Hippocampal formation (tissue), 2 donors: ENCODE measurements around the gene DOCK10.

ENCODE experiments used
- DNase-seq, 2 donors: peaks; one replicate each; lab custom pipeline; 2025; lab: John Stamatoyannopoulos, UW

The DOCK10 gene

GRCh38 chr2:224775647-224776046 lies 266.6 kb downstream of the DOCK10 start:
- DNase-seq = no peak

DNA sequence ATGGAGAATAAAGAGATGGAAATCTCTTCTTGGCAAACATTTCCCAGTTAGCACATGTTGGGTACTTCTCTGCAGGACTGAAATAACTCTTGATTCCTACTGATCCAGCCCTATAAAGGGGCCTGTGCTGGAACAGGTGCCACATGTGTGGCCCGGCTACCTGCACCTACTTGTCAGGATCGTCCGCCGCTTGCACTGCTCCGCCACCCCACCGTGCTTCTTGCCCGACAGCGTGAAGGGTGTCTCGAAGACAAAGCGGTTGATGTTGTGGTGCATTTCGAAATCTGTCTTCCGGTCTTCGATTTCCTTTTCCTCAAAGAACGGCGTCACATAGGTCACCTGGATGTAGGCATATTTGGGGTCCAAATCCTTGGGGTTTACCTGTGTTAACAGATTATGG lies 267.5 kb downstream of the DOCK10 start:
- no peak for DNase-seq

DNA sequence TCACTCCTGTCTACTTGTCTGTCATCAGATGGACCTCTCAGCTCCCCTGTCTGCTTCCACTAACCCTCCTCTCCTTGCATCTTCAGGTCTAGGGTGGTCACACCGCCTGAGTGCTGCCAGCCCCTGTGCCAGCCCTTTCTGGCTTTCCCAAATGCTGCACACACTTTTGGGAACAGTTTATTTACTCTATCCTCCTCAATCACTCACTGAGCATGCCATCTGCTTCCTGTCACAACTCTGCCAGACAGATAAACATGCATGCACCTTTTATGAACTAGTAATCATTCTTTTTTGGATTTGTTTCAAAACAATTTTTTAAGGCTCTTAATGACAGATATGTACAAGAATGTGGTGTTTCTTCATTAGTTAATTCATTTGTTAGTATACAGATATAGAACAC lies 269.8 kb downstream of the DOCK10 start:
- no peak for DNase-seq

GRCh38 chr2:224769489-224769888 lies 272.8 kb downstream of the DOCK10 start:
- DNase-seq = no peak

- DNase-seq = no peak
Measured at GRCh38 chr2:224764565-224765236, 277.6 kb downstream of the DOCK10 start.

DNA sequence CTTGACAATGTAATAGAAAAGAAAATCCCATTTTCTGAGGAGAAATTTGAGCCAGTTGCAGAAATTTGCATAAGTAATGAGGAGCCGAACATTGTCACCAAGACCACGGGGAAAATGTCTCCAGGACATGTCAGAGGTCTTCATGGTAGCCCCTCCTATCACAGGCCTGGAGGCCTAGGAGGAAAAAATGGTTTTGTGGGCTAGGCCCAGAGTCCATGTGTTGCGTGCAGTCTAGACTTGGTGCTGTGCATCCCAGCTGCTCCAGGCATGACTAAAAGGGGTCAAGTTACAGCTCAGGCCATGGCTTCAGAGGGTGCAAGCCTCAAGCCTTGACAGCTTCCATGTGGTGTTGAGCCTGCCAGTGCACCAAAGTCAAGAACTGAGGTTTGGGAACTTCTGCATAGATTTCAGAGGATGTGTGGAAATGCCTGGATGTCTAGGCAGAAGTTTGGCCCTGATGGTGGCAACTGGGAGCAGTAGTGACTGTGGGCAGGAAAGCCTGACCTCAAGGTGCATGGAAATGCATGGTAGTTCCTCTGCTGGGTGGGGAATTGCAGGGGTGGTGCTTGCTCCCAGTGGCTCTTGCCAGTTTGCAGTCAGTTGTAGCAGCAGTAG lies 284.2 kb downstream of the DOCK10 start:
- no peak for DNase-seq

DNA sequence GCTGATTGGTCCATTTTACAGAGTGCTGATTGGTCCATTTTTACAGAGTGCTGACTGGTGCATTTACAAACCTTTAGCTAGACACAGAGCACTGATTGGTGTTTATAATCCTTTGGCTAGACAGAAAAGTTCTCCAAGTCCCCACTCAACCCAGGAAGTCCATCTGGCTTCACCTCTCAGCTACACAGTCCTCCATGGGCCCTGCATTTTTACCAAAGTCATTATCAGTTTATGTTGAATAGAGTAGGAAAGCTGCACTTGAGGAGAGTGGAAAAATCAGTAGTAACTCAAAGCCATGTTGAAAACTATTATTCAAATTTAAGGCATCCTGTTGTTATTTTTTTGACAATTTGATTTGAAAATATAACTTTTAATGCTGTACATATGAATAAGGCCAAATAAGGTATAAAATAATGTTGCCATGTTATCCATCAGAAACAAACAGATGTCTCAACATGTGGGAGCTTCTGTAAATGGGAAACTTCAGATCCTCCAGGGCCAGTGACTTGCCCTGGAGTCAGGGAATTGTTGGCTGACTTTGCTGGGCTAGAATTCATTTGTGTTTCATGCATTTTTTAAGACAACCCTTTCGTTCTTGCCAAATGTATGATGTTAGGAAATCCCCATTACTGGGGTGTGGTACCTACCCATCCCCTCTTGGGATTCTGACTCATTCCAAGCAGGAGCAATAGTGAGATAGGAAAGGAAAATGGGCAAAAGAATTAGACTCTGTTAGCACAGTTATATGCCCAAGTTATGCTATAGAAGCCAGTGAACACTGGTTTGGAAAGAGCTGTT lies 288.3 kb downstream of the DOCK10 start:
- no peak for DNase-seq

DNA sequence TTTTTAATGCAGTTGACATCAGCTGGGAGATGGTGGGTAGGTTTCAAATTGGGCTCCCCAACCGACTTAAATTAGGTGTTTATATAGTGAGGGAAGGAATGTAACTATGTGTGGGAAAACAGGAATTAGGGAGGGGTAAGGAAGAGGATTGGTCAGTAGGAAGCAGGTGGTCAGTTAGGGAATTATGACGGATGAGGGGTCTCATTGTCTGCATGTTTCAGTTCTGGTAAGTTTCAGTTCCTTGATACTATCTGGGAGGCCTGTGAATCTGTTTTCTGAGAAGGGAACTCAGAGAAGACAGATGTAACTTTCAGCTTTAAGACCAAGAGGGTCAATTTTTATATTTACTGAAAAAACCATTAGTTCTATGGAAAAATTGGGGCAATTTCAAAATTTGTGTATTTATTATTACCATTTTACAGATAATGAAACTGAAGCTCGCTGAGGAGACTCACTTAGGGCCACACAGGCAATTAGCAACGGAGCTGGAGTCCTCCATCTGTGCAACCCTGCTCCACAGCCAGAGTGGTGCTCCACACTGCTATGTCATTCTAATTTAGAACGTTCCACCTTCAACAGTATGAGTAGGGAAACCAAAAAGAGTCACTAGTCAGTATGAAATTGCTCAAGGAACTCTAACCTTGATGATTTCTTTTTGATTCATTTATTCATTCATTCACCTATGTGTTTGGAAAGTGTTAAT lies 290.1 kb downstream of the DOCK10 start:
- no peak for DNase-seq

DNA sequence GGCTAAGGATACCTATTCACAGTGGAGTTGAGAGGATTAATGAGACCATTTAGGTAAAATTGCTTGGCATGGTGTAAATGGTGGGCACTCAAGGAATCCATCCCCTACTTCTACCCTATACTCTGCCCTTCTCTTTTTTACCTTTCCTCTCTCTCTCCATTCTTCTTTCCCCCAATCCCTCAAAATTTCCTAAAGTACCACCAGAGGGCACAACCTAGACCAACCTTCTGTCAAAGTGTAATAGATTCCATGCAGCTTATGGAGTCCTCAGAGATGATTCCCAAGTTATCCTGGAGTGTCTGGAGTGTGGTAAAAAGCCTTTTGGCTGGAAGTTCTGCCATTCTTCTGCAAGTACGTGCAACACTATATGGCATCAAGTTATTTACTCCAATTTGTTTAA lies 293.1 kb downstream of the DOCK10 start:
- DNase-seq = no peak

- DNase-seq = no peak
Measured at GRCh38 chr2:224747765-224748164, 294.5 kb downstream of the DOCK10 start.

DNA sequence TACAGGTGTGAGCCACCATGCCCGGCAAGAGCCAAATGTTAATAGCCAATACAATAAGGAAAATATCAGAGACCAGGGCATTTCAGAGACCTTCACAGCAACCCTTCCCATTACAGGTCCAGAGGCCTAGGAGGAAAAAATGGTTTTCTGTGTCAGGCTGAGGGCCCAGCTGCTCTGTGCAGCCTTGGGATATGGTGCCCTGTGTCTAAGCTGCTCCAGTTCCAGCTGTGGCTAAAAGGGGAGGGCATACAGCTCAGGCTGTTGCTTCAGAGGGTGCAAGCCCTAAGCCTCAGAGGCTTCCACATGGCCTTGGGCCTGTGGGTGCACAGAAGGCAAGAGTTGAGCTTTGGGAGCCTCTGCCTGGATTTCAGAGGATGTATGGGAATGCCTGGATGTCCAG lies 306.0 kb downstream of the DOCK10 start:
- no peak for DNase-seq

- DNase-seq = no peak
Measured at GRCh38 chr2:224734949-224735348, 307.3 kb downstream of the DOCK10 start.

- DNase-seq = no peak
Measured at GRCh38 chr2:224731665-224732064, 310.6 kb downstream of the DOCK10 start.

GRCh38 chr2:224729435-224729834 lies 312.8 kb downstream of the DOCK10 start:
- no peak for DNase-seq

- DNase-seq = no peak
Measured at GRCh38 chr2:224724331-224724730, 317.9 kb downstream of the DOCK10 start.

- DNase-seq = no peak
Measured at GRCh38 chr2:224723586-224724217, 318.6 kb downstream of the DOCK10 start.

GRCh38 chr2:224722770-224723169 lies 319.5 kb downstream of the DOCK10 start:
- DNase-seq = no peak

DNA sequence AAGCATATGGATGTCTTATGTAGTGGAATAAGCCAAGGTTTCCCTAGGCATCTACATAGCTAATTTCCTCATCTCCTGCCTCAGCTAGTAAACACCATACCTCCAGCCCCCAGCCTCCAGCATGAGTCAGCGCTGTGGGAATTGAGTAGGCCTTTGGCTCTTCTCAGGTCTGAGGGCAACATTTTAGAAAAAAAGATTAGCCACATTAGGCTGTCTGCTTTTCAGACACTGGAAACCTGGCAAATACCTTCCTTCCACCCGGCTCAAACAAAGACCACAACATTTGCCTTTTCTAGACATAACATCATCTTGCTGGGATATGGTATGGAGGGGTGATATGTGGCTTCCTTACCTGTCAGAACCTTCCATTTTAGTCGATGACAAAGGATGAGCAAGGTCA lies 320.0 kb downstream of the DOCK10 start:
- no peak for DNase-seq

DNA sequence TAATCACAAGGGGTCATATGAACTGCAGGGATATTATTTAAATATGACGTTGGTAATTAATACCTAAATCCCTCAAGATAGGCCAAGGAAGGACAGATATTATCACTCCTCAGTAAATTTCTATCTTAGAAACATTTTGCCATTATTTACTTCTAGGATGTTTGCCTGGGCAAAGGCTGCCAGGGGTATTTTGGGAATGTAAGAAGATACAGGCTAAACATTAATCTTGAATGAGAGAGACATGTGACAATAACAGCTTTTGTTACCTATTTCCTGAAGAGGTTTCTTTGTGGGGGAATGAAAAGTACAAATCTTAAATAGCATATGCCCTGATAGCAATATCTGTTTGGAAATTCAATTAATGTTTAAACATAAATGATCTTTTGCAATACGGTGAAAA lies 325.3 kb downstream of the DOCK10 start:
- DNase-seq = no peak

GRCh38 chr2:224716201-224716600 lies 326.1 kb downstream of the DOCK10 start, which contains the start of gene CCDC195:
Gene CCDC195, minus strand, starts transcription at chr2:224716365. Its CDS starts 0 bp downstream, at chr2:224716365.
- DNase-seq = no peak
